Fibroblast of the aortic adventitia (primary cell): Measurements from ENCODE around the gene PUDP. TPM values are rescaled to one million over a fixed set of nuclear protein-coding genes. Genes with fewer than 3 reads are reported as not detected.

Experiments
- DNase-seq: peaks from one replicate; pipeline ENCODE4 v3.0.0-alpha.2; 2010; ENCODE audit warnings: low read depth
- H3K4me3 ChIP-seq: 2 replicates; pipeline ENCODE4 v1.5.1; 2011; ENCODE audit warnings: low read depth, mild to moderate bottlenecking, control low read depth, low read length, moderate library complexity
- total RNA-seq: library from RNA; depleted of rRNA; stranded (reverse); fragments of >200 nt; gene quantifications from 2 replicates; pipeline ENCODE4 v1.2.3, GENCODE V29; 2012; ENCODE audit warnings: low replicate concordance
- TF ChIP-seq, protein P1 (sequence below): IDR thresholded peaks from 2 replicates; pipeline ENCODE4 v1.5.1; 2011; ENCODE audit warnings: mild to moderate bottlenecking, low read length, control low read depth, inconsistent platforms; ENCODE audit not compliant: insufficient read depth

PUDP gene
- total RNA-seq, 1 donor = 12.4 TPM

DNA sequence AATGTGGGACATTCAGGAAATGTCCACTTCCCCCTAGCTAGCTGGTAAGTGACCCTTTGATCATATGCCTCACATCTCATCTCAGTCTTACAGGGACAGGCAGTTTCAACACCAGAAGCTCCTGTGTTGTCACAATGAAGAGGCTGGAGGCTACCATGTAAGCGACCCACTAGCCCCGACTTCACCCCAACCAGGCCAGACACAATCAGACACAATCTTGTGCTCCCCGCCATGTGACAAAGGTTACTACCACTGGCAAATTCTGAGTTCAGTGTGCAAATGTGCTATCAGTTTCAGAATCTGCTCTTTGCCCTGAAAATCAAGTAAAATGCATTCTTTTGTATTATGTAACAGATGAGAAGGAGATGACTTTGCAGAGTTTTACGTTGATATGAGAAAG is 57.3 kb downstream of the PUDP start:
- DNase-seq = no peak
- no peak overlapping the region for H3K4me3 ChIP-seq
- TF ChIP-seq, protein P1, sequence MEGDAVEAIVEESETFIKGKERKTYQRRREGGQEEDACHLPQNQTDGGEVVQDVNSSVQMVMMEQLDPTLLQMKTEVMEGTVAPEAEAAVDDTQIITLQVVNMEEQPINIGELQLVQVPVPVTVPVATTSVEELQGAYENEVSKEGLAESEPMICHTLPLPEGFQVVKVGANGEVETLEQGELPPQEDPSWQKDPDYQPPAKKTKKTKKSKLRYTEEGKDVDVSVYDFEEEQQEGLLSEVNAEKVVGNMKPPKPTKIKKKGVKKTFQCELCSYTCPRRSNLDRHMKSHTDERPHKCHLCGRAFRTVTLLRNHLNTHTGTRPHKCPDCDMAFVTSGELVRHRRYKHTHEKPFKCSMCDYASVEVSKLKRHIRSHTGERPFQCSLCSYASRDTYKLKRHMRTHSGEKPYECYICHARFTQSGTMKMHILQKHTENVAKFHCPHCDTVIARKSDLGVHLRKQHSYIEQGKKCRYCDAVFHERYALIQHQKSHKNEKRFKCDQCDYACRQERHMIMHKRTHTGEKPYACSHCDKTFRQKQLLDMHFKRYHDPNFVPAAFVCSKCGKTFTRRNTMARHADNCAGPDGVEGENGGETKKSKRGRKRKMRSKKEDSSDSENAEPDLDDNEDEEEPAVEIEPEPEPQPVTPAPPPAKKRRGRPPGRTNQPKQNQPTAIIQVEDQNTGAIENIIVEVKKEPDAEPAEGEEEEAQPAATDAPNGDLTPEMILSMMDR = no peak

DNA sequence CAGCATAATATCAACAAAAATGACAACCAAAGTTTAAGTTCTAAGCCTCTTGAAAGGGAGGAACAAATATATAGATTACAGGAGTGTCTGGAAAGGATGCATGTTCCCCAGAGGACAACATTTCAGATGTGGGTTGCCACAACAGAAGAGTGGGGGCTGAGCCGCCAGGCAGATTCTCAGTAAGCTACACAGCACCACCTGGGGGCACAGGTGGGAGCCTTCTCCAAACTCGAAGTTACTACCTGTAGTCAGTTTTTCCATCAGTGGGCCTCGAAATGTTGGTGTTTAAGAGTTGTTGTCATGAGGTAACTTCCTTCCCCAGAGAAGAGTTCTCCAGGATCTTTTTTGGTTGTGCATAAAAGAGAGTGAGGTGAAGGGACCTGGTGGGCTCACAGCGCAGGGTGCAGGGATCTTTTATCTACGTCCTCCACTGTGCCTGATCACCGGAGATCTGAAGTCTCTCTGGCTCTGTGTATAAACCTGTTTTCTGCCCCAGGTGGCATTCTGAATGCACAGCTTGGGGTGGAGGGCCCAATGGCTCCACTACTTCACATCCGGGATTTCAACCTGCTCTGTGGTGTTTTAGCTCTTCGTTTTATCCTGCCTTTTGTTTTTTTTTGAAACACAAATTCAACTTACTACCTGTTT is 58.9 kb downstream of the PUDP start:
- TF ChIP-seq, protein P1 = no peak
- H3K4me3 ChIP-seq = no peak overlapping the region
- DNase-seq = no peak

DNA sequence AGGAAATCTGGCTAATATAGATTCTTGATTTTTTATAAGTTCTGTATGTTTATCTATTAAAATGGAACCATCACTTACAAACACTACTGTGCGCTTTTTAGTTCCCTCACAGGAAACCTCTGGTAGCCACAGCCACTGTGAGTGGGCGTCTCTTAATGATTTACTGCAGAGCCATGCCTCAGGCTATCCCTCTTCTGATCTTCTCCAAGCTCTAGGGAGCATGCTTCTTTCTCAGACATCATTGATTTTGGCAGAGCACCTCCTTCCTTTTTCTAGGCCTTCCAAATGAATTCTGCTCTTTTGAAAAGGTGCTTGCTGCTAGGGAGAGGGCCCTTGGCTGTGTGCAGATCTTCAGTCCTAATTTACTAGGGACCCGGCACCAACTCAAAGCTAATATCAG is 61.6 kb downstream of the PUDP start:
- TF ChIP-seq, protein P1 = no peak
- H3K4me3 ChIP-seq = no peak overlapping the region
- DNase-seq = no peak

DNA sequence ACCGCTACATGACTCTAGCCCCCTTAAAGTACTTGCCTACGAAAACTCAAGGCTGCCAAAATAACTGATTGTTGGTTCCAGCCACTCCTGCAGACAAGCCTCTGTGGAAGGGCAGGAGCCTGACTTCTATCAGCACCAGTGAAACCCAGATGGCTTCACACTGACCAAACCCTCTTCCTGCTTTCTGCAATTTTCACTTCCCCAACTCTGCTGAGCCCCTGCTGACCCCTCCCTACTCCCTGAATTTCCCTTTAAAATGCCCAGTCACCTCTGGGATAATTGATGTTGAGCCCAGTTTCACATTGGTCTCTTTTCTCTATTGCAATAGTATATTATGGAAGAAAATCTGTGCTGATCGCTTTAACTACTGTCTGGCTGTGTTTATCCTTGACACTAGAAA is 62.1 kb downstream of the PUDP start:
- no peak overlapping the region for H3K4me3 ChIP-seq
- TF ChIP-seq, protein P1 = no peak
- DNase-seq = no peak

DNA sequence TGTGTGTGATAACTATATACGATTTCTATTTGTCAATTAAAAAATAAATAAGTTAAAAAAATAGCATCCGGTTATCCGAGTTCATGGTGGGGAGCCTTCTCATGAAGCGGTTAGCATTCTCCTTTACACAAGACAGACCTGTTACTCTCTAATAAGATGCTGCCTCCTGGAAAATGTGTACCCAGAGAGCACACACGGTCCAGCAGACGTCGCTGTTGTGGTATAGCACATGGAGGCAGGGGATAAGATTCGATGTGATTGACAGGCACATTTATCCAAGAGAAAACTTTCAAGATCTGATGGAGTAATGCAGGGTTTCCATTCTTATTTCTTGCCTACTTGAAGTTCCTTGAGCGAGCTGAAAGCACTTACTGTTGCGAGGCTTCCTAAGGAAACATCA is 63.1 kb downstream of the PUDP start:
- DNase-seq = no peak
- TF ChIP-seq, protein P1 = no peak
- no peak overlapping the region for H3K4me3 ChIP-seq

DNA sequence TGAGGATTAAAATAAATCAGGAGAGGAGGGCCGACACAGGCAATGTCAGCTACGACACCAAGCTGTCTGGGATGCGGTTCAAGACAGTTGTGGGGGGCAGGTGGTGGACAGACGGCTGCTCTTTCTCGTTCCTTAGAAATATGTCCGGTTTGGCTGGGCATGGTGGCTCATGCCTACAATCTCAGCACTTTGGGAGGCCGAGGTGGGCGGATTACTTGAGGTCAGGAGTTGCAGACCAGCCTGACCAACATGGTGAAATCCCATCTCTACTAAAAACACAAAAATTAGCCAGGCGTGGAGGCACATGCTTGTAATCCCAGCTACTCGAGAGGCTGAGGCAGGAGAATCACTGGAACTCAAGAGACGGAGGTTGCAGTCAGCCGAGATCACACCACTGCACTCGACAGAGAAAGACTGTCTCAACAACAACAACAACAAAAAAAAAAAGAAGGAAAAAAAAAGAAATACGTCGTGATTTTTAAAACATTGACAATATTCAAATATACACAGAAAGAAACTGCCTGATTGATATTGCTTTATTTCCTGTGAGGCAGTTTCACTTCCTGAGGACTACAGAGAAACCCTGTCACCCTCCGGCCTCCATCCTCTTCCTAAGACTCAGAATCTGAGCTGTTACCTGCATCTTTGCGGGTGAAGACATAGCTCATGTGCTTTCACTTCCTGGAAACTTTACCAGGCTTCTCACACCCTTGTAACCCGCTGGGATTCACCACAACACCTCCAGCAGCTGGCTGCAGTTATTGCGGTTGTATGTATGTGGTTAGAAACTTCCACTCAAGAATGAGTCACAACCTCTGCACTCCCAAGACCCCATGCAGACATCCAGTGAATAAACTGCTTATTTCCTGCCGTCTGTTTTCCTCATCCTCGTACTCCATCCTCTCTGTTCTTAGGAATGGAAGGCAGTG is 64.2 kb downstream of the PUDP start:
- H3K4me3 ChIP-seq = no peak overlapping the region
- DNase-seq = peak; percentile 86
- TF ChIP-seq, protein P1 = no peak
